Endothelial cell of umbilical vein (primary cell): Measurements from ENCODE around the gene CYP11A1. TPM values are rescaled to one million over a fixed set of nuclear protein-coding genes. Genes with fewer than 3 reads are reported as not detected.

ENCODE experiments used
- BruUV-seq: library from RNA; stranded (reverse); fragments of 400-500 nt; replicated peaks from 2 replicates; lab custom pipeline; 2021; lab: Mats Ljungman, UMichigan
- CTCF ChIA-PET: fragments of 300-600, 350-600 bp; sonication (Branson Sonifier 250); formaldehyde crosslinking; loops from one replicate; lab custom pipeline; 2021; ENCODE audit warnings: antibody characterized with exemption, inconsistent platforms; lab: Charles Lee
- POLR2A ChIA-PET: fragments of 300-600, 350-600 bp; sonication (Branson Sonifier 250); formaldehyde crosslinking; loops from one replicate; lab custom pipeline; 2021; ENCODE audit warnings: antibody characterized with exemption, inconsistent platforms; lab: Charles Lee
- DNase-seq: peaks from one replicate; pipeline ENCODE4 v3.0.0-alpha.2; 2011; ENCODE audit warnings: low read depth, low spot score
- FAIRE-seq: peaks from 2 replicates; lab custom pipeline; 2011; peaks lifted over from hg19 to GRCh38; lab: Jason Lieb, UNC
- H2AFZ ChIP-seq: 2 replicates; pipeline ENCODE4 v1.6.0; 2012; ENCODE audit warnings: low read depth, low read length, control low read depth, inconsistent platforms
- H3K27ac ChIP-seq: 2 replicates; pipeline ENCODE4 v1.5.1; 2011; ENCODE audit warnings: low read depth, mild to moderate bottlenecking, control low read depth, low read length, moderate library complexity; ENCODE audit not compliant: insufficient read depth
- H3K27me3 ChIP-seq, 2 experiments: 2 replicates each; pipeline versions ENCODE4 v1.6.0 to v1.6.1; 2011; ENCODE audit warnings: low read length in 2 of 2, mixed read lengths in 1 of 2; ENCODE audit not compliant: control insufficient read depth in 2 of 2, insufficient read depth in 2 of 2
- H3K36me3 ChIP-seq, 2 experiments: 2 replicates in 1 of 2; 3 replicates in 1 of 2; pipeline ENCODE4 v1.5.1; 2011; ENCODE audit warnings: low read length in 2 of 2, mild to moderate bottlenecking in 1 of 2, moderate library complexity in 1 of 2; ENCODE audit not compliant: control insufficient read depth in 2 of 2, insufficient read depth in 2 of 2; ENCODE audit errors: extremely low read depth in 1 of 2
- H3K4me1 ChIP-seq: 3 replicates; pipeline ENCODE4 v1.5.1; 2011; ENCODE audit warnings: mild to moderate bottlenecking, low read length; ENCODE audit not compliant: control insufficient read depth, insufficient read depth; ENCODE audit errors: extremely low read depth
- H3K4me2 ChIP-seq: 2 replicates; pipeline ENCODE4 v1.6.1; 2011; ENCODE audit warnings: low read length, control low read depth, mixed read lengths; ENCODE audit not compliant: insufficient read depth
- H3K4me3 ChIP-seq, 3 experiments: fragments of 200-600 bp in 1 of 3; sonication (generic), shearing (Covaris generic) in 1 of 3; replicated peaks in 1 of 3; 2 replicates each; pipeline ENCODE4 v1.5.1; 2011 to 2016; ENCODE audit warnings: control low read depth in 3 of 3, low read length in 3 of 3, mild to moderate bottlenecking in 2 of 3, inconsistent platforms in 1 of 3, low read depth in 1 of 3, moderate library complexity in 1 of 3; ENCODE audit not compliant: insufficient read depth in 1 of 3
- H3K79me2 ChIP-seq: 2 replicates; pipeline ENCODE4 v1.6.0; 2012; ENCODE audit warnings: low read length, inconsistent platforms; ENCODE audit not compliant: control insufficient read depth, insufficient read depth
- H3K9ac ChIP-seq: replicated peaks from 2 replicates; pipeline ENCODE3; 2011; ENCODE audit warnings: low read length, control low read depth; ENCODE audit not compliant: insufficient read depth; ENCODE audit errors: extremely low read depth
- H3K9me1 ChIP-seq: replicated peaks from 3 replicates; pipeline ENCODE4 v1.6.0; 2011; ENCODE audit warnings: mild to moderate bottlenecking, low read length; ENCODE audit not compliant: control insufficient read depth, insufficient read depth; ENCODE audit errors: extremely low read depth
- H3K9me3 ChIP-seq: replicated peaks from 2 replicates; pipeline ENCODE4 v1.5.1; 2012; ENCODE audit warnings: low read length, inconsistent platforms; ENCODE audit not compliant: control insufficient read depth, insufficient read depth
- H4K20me1 ChIP-seq: replicated peaks from 2 replicates; pipeline ENCODE3; 2011; ENCODE audit warnings: mild to moderate bottlenecking, low read length; ENCODE audit not compliant: control insufficient read depth, insufficient read depth; ENCODE audit errors: extremely low read depth
- CTCF ChIP-seq, 2 donors: IDR thresholded peaks; 1 replicate in 1 of 2; 2 replicates in 1 of 2; pipeline ENCODE4 v1.5.1; 2011; ENCODE audit warnings: low read length in 2 of 2, mild to moderate bottlenecking in 2 of 2, moderate library complexity in 2 of 2, control low read depth in 1 of 2, inconsistent platforms in 1 of 2, low read depth in 1 of 2; ENCODE audit not compliant: insufficient read depth in 1 of 2; ENCODE audit errors: extremely low read depth in 1 of 2
- EZH2 ChIP-seq: IDR thresholded peaks from 2 replicates; pipeline ENCODE4 v1.6.1; 2012; ENCODE audit warnings: borderline replicate concordance, low read depth, mild to moderate bottlenecking, moderate library complexity, low read length, inconsistent platforms; ENCODE audit not compliant: severe bottlenecking
- FOS ChIP-seq: IDR thresholded peaks from 2 replicates; pipeline ENCODE4 v1.6.1; 2011; ENCODE audit warnings: mild to moderate bottlenecking, low read length, moderate library complexity, borderline replicate concordance; ENCODE audit not compliant: insufficient read depth
- GATA2 ChIP-seq: IDR thresholded peaks from 2 replicates; pipeline ENCODE4 v1.7.0; 2011; ENCODE audit warnings: low read depth, mild to moderate bottlenecking, moderate library complexity, mixed read lengths, low read length; ENCODE audit not compliant: insufficient read length, insufficient read depth
- JUN ChIP-seq: IDR thresholded peaks from 2 replicates; pipeline ENCODE4 v1.6.1; 2011; ENCODE audit warnings: borderline replicate concordance, low read depth; ENCODE audit not compliant: insufficient read length, insufficient read depth
- MAX ChIP-seq: IDR thresholded peaks from 2 replicates; pipeline ENCODE4 v1.6.1; 2011; ENCODE audit not compliant: insufficient read depth, insufficient read length
- MYC ChIP-seq: IDR thresholded peaks from one replicate; pipeline ENCODE4 v1.6.1; 2011; ENCODE audit warnings: mild to moderate bottlenecking, low read depth, low read length
- POLR2A ChIP-seq: IDR thresholded peaks from 2 replicates; pipeline ENCODE4 v1.6.1; 2012; ENCODE audit warnings: low read depth, mild to moderate bottlenecking, control low read depth, low read length
- POLR2AphosphoS5 ChIP-seq: IDR thresholded peaks from 2 replicates; pipeline ENCODE4 v1.6.1; 2012; ENCODE audit warnings: low read depth, mild to moderate bottlenecking, control low read depth, low read length, moderate library complexity; ENCODE audit not compliant: insufficient read depth
- dilution Hi-C: fragments of 300-500 bp; cut with MboI; formaldehyde crosslinking; loops from one replicate; pipeline ENCODE4 v1.15.0; 2019; ENCODE audit warnings: low sequenced_read_pairs; ENCODE audit not compliant: extremely low pct_ligation_motif_present
- intact Hi-C: fragments of 100-400 bp; cut with micrococcal nuclease; formaldehyde crosslinking; loops from one replicate; pipeline ENCODE4 v1.10.0; 2022
- polyA plus RNA-seq, 4 experiments: library from polyadenylated mRNA; depleted of rRNA in 3 of 4; stranded (reverse) in 3 of 4; unstranded in 1 of 4; fragments of >200 nt; gene quantifications; 2 replicates each; pipeline versions ENCODE4 v1.2.1 to v1.2.3, GENCODE V29; 2011 to 2012; ENCODE audit warnings: missing spikeins in 1 of 4
- total RNA-seq: library from RNA; stranded (reverse); gene quantifications from 2 replicates; pipeline ENCODE4 v1.2.3, GENCODE V29; 2021

Gene CYP11A1
- total and polyA plus RNA-seq, 2 donors (not counting 3 experiments of a cell fraction or from before 2014, with no cell fraction given): 0.08 TPM; not detected in 1

GRCh38 chr15:74373056-74373650 lies 5.7 kb upstream of the CYP11A1 start:
- FAIRE-seq (no peak), DNase-seq (no peak)
- intact Hi-C loops: loop anchor here (1.0 kb wide), 2 partner anchors 9 to 259 kb away; no protein-coding TSS in a partner anchor
- TF ChIP-seq MAX (no peak), EZH2 (no peak), POLR2A (no peak), POLR2AphosphoS5 (no peak), JUN (no peak), MYC (no peak), FOS (no peak), GATA2 (no peak), CTCF (IDR thresholded peaks at IDR 0.05; ENCODE audit: extremely low read depth in 1 of 2, insufficient read depth in 1 of 2, low read depth in 1 of 2, low read length in 2 of 2) (no peak)
- Histone ChIP-seq H3K36me3 (no peaks in the 10 kb centered on the region), H3K9ac (no peak overlapping the region), H3K4me3 (no peak overlapping the region), H4K20me1 (no peaks in the 10 kb centered on the region), H3K9me3 (no peaks in the 10 kb centered on the region), H3K27me3 (peaks cover 14 to 25% of the 10 kb centered on the region in 2 experiments), H3K27ac (no peak overlapping the region), H3K4me2 (no peak overlapping the region), H3K9me1 (no peaks in the 10 kb centered on the region), H2AFZ (no peak overlapping the region), H3K4me1 (peaks cover 11% of the 10 kb centered on the region), H3K79me2 (no peaks in the 10 kb centered on the region)
- POLR2A ChIA-PET: interaction anchor here (0.6 kb wide), 1 partner anchor 57 kb away, joined by 3 read pairs; no protein-coding TSS in a partner anchor
- no TSS peak for BruUV-seq
- dilution Hi-C loops: no loop called here
- CTCF ChIA-PET: interaction anchor here (0.6 to 7.9 kb wide), 10 partner anchors 9 to 577 kb away, joined by 3 to 60 read pairs (median 6); no protein-coding TSS in a partner anchor
